Posterior cingulate gyrus (tissue), 11 donors: ENCODE data around the gene CCDC149.
"Not testable (repeated sequence)": the region's sequence is repeated elsewhere in the genome, so short reads cannot be mapped to it uniquely, and the experiment has no call there.

Source experiments
- DNase-seq, 10 donors: peaks; one replicate each; pipeline versions ENCODE4 v3.0.0 to v3.0.0-alpha.2; 2020 to 2021; ENCODE audit warnings: mixed read lengths in 3 of 10
- intact Hi-C: fragments of 100-400 bp; cut with DNase I; formaldehyde crosslinking; loops from one replicate; pipeline ENCODE4 v1.15.1; 2023

The CCDC149 gene

DNA sequence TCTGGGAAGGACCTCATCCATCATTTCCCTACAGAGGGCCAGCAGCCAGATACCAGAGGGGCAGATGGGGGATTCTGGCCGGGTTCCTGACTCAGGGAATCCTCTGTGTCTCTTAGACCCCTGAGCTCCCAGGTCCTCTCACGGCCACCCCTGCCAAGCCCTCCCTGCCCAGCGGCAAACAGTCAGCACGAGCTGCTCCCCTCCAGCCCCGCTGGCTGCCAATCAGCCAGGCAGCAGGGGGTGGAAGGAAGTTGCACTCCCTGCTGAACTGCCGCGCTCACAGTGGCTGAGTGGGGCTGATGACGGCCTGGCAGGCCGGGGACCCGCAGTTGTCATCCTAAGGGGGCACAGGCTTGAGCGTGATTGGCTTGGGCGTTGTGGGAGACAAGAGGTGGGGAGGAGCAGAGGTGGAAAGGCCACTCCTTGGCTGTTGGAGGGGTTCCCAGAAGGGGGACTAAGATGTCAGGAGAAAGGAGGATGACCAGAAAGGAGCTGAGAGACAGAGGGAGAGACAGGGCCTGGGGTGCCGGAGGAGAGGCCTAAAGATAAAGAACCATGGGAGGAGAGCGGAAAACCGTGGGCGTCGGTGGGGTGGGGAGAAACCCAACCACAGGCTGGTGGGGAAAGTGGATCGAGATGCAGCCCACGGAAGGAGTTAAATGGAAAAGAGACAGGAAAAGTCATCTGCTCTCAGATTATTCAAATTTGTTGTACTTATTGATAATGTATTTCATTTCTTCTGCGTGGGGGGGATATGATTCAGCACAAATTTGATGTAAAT, 4.4 kb upstream of the CCDC149 start:
- intact Hi-C loops: loop anchor here (10.0 kb wide), 2 partner anchors 112 to 442 kb away; no protein-coding TSS in a partner anchor

DNA sequence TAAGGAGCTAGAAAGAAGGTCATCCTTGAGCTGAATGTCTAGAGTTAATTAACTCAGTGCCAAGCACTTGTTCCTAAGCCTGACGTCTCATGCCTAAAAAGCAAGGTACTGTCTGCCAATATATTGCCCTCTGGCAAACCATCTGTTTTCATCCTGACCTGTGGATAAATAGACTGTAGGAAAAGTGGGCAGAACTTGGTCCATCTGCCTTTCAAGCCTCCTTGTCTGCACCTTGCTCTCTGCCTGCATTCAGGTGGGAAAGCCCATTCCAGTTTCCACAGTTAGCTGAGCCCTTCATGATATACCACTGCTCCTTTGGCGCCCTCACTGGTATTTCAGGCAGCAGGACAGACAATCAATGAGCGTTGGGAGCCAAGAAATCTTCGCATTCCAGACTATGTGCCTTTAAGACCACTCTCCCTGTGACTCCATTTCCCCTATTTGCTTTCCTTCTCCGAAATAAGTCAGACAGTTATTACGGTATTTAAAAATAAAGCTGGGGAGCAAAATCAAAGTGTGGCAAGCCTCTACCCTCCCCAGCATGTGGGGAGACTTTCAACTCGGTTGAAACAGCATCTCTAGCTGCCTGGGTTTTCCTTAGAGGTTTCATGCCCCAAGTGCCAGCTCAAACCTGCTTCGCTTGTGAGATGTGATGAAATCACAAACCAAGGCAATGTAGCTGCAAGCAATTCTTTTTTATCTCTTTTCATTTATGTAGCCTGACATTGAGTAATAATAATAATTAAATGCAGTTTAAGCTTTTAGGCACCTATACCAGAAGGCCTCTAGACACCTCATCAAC, 2.5 kb upstream of the CCDC149 start:
- intact Hi-C loops: loop anchor here (10.0 kb wide), 2 partner anchors 111 to 441 kb away; no protein-coding TSS in a partner anchor
- no peak for DNase-seq

More for the DNA sequence above, 4.4 kb upstream of the CCDC149 start:
- no peak for DNase-seq

DNA sequence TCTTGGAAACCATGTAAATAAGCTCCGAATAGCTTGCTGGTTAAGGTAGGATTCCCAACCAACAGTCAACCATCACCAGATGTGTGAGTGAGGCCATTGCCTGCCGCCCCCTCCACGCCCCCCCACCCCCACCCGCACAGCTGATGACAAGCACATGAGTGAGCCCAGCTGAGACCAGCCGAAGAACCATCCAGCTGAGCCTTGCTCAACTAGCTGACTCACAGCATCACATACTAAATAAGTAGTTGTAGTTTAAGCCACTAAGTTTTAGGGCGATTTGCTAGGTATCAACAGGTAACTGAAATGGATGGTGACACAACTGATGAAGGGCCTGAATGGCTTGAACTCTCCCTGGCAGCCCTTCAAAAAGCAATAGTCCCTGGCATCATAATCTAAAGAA, 1.6 kb upstream of the CCDC149 start:
- DNase-seq: no peak
- intact Hi-C loops: loop anchor here (10.0 kb wide), 2 partner anchors 110 to 440 kb away; no protein-coding TSS in a partner anchor

DNA sequence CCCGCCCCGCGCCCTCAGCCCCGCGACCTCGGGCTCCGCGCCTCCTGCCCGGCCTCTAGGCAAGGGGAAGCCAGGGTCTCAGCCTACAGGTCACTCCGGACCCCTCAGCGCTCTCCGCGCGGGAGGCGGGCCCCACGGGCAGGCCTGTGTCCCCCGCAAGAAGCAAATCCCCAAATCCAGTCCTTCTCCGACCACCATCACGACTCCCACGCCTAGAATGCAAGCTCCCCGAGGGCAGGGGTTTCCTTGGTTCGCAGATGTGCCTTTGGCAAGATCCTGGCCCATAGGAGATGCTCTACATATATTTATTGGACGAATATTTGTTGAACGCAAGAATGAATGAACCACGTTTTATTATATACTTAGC, 260 bp upstream of the CCDC149 start:
- DNase-seq: no peak
- intact Hi-C loops: loop anchor here (10.0 kb wide), 2 partner anchors 108 to 438 kb away; no protein-coding TSS in a partner anchor

DNA sequence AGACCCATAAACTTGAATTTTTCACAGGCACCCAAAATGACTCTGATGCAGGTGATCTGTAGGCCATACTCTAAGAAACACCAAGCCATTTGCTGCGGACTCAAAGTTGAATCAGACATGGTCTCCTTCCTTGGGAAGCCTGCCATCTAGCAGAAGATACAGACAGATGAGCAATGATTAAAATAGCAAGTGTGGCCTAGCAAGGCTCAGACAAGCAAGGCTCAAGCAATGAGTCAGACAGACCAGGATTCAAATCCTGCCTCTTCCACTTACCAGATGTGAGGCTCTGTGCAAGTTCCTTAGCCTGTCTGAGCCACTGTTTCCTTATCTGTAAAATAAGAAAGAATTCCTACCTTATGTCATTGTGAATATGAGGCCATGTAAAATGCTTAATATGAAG, 2.3 kb downstream of the CCDC149 start:
- DNase-seq: no peak
- intact Hi-C loops: loop anchor here (10.0 kb wide), 2 partner anchors 106 to 436 kb away; no protein-coding TSS in a partner anchor

- not testable (repeated sequence) for DNase-seq
- intact Hi-C loops: loop anchor here (10.0 kb wide), 2 partner anchors 105 to 435 kb away; no protein-coding TSS in a partner anchor
Measured at GRCh38 chr4:24909606-24910005, 3.2 kb downstream of the CCDC149 start.

- intact Hi-C loops: no loop called here
- DNase-seq: peak in 1 of 10 donors; percentile 71
Measured at GRCh38 chr4:24897639-24898038, 15.2 kb downstream of the CCDC149 start.

GRCh38 chr4:24896977-24897376, 15.9 kb downstream of the CCDC149 start:
- intact Hi-C loops: no loop called here
- DNase-seq: peak in 5 of 10 donors; percentile 29 to 85 (median 74)

GRCh38 chr4:24896056-24896455, 16.8 kb downstream of the CCDC149 start:
- intact Hi-C loops: no loop called here
- no peak for DNase-seq

GRCh38 chr4:24895461-24895860, 17.4 kb downstream of the CCDC149 start:
- intact Hi-C loops: no loop called here
- DNase-seq: no peak

- intact Hi-C loops: no loop called here
- no peak for DNase-seq
Measured at GRCh38 chr4:24894846-24895245, 18.0 kb downstream of the CCDC149 start.

GRCh38 chr4:24894243-24894642, 18.6 kb downstream of the CCDC149 start:
- DNase-seq: no peak
- intact Hi-C loops: no loop called here

DNA sequence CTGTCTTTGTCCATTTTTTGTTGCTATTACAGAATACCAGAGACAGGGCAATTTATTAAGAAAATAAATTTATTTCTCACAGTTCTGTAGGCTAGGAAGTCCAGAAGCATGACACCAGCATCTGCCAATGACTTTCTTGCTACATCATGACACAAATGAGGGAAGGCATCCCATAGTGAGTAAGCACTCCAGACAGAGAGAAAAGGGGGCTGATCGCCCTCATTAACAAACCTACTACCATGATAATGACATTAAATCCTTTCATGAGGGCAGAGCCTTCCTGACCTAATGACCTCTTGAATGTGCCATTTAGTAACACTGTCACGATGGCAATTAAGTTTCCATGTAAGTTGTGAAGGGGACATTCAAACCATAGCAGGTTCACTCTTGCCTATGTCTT, 20.1 kb downstream of the CCDC149 start:
- no peak for DNase-seq
- intact Hi-C loops: no loop called here

DNA sequence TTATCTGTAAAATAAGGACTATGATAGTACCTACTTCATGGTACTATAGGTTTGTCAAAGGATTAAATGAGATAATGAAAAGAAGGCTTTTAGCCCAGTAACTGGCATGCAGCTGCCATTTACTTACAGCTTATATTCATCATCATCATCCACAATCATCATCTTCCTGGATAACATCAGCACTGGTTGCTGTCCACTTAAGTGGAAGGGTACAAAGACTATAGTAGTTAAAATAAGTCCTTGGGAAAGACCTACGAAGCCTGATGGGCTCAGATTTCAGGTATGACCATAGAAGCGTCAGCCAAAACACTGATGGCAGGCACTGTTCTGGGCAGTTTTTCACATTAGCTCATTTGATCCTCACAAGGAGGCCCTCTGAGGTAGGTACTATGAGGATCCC, 20.6 kb downstream of the CCDC149 start:
- no peak for DNase-seq
- intact Hi-C loops: no loop called here

GRCh38 chr4:24890561-24891126, 22.2 kb downstream of the CCDC149 start:
- DNase-seq: no peak
- intact Hi-C loops: no loop called here

DNA sequence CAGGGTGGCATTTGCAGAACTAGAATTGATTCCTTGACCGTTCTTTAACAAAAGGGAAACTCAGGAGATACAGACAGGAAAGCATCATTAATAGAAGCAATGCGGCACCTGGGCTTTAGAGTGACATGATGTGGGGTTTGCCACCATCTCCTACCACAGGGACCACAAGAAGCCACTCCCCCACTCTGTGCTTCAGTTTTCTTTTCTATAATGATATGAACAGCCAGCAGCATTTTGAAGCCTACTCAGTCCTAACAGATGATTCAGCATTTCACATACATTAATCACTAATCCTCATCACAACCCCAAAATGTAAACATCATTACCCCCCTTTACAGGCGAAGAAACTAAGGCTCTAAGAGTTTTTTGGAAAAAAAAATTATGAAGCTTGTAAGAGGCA, 22.9 kb downstream of the CCDC149 start:
- intact Hi-C loops: no loop called here
- no peak for DNase-seq

DNA sequence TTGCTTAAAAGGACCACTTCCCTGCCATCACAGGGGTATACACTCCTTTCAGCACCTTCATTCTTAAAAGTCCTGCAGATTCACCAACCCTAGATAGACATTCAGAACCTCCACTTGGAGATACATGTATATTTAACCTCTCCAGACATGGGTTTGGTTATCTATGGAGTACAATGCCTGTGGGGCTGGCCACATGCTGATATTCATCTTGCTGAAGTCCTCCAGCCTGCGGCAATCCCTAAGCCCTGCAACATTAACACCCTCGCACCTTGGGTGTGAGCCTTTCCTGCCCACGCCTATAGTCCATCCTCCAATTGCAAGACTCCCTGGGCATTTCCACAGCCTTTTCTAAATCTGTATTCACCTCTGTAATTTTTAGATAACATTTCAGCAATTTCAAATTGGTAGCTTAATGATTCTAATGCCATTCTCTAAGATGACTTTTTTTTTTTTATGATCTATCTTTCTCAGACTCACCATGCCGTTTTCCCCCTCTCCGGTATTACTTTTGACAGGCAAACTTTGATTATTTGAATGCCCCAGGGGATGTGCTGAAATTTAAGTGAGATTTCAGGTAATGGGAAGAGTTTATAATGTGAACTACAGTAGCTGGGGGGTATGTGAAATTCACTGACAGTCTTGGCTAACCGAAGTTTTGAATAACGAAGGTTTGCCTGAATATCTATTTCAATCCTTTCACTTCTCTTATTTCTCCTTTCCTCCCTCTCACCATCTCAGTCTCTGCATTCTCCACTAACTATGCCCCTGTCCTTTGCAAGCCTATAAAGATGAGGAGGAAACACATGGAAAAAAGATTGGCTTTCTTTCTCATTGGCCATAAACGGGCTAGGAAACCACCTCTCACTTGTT, 24.1 kb downstream of the CCDC149 start:
- DNase-seq: peak in 1 of 10 donors; percentile 41
- intact Hi-C loops: no loop called here

DNA sequence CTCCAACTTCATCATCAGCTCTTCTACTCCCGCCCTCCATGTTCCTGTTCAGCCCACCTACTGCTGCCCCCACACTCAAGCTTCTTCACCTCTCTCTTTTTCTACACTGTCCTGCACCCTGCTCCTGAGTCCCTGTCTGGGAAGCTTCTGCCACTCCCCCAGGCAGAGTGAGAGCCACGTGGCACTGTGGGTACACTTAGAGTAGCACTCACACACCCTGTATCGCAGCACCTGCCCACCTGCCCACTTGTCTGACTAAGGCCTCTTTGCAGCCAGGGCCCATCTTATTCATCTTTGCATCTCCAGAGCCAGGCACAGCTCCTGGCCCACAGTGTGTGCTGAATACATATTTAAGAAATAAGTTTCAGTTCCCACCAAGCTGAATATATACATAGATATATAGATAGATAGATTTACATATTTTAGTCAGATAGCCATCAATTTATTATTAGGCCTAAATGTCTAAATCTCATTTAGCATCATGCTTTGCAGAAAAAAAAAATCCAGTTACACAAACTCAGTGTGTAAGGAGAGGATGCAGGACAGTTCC, 24.9 kb downstream of the CCDC149 start:
- intact Hi-C loops: no loop called here
- peak in 6 of 10 donors; percentile 19 to 91 (median 46) for DNase-seq

GRCh38 chr4:24886596-24886995, 26.2 kb downstream of the CCDC149 start:
- DNase-seq: no peak
- intact Hi-C loops: no loop called here

DNA sequence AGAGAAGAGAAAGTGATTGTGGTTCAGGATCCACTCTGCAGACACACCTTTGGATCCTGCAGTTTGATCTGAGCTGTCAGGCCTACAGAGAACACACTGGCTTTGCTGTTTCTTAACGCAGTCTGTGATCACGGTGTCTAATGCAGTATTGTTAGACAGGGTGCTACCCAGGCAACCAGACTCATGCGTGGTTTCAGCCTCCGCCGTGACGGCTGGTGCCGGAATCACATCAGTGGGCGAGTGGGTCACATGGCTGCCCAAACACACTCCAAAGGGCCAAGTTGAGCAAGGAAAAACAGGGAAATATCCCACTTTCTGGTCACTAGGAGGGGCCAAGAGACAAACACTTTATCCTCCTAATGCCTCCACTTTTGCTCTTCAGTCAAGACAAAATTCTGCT, 27.5 kb downstream of the CCDC149 start:
- DNase-seq: peak; percentile 22 to 90 (median 58)
- intact Hi-C loops: no loop called here
